PC-9 (cell line): Measurements from ENCODE around the gene SETD1B. TPM values are rescaled to one million over a fixed set of nuclear protein-coding genes. Genes with fewer than 3 reads are reported as not detected.

Experiments used
- BruUV-seq: library from RNA; stranded (reverse); fragments of 400-500 nt; replicated peaks from 2 replicates; lab custom pipeline; 2021; lab: Mats Ljungman, UMichigan
- CTCF ChIA-PET: fragments of 300-600 bp; sonication (Branson Sonifier 250); formaldehyde crosslinking; loops from one replicate; lab custom pipeline; 2022; ENCODE audit warnings: antibody characterized with exemption; lab: Charles Lee
- POLR2A ChIA-PET: fragments of 300-600 bp; sonication (Branson Sonifier 250); formaldehyde crosslinking; loops from one replicate; lab custom pipeline; 2022; ENCODE audit warnings: antibody characterized with exemption; ENCODE audit not compliant: unreplicated experiment; lab: Charles Lee
- DNase-seq, 2 experiments: peaks; one replicate each; pipeline versions ENCODE4 v3.0.0 to v3.0.0-alpha.2; 2015 to 2022; ENCODE audit warnings: mixed read lengths in 1 of 2
- H2AFZ ChIP-seq: fragments of 200-600 bp; sonication (generic); 2 replicates; pipeline ENCODE4 v1.8.1; 2017; ENCODE audit warnings: antibody characterized with exemption
- H3F3A ChIP-seq: fragments of 200-600 bp; sonication (generic); 2 replicates; pipeline ENCODE4 v1.8.1; 2017; ENCODE audit warnings: antibody characterized with exemption, mild to moderate bottlenecking, low read depth; ENCODE audit not compliant: insufficient read depth
- H3K27ac ChIP-seq: fragments of 200-600 bp; sonication (generic); 2 replicates; pipeline ENCODE4 v1.6.1; 2016; ENCODE audit warnings: mixed run types
- H3K27me3 ChIP-seq: fragments of 200-600 bp; sonication (generic); 2 replicates; pipeline ENCODE4 v1.6.1; 2016; ENCODE audit warnings: low read depth, mixed run types; ENCODE audit not compliant: insufficient read depth
- H3K36me3 ChIP-seq: fragments of 200-600 bp; sonication (generic); 2 replicates; pipeline ENCODE4 v1.6.1; 2016; ENCODE audit warnings: low read depth, mixed run types
- H3K4me1 ChIP-seq: fragments of 200-600 bp; sonication (generic); replicated peaks from 2 replicates; pipeline ENCODE4 v1.6.1; 2016; ENCODE audit warnings: mixed run types; ENCODE audit not compliant: insufficient read depth
- H3K4me2 ChIP-seq: fragments of 200-600 bp; sonication (generic); 2 replicates; pipeline ENCODE4 v1.6.1; 2017; ENCODE audit warnings: mixed run types
- H3K4me3 ChIP-seq: fragments of 200-600 bp; sonication (generic); 2 replicates; pipeline ENCODE4 v1.6.1; 2016; ENCODE audit warnings: mixed run types
- H3K79me2 ChIP-seq: fragments of 200-600 bp; sonication (generic); 2 replicates; pipeline ENCODE4 v1.6.1; 2017; ENCODE audit warnings: low read depth, mixed run types
- H3K9me2 ChIP-seq: fragments of 200-600 bp; sonication (generic); 2 replicates; pipeline ENCODE4 v1.8.1; 2017; ENCODE audit warnings: mild to moderate bottlenecking; ENCODE audit not compliant: insufficient read depth
- H3K9me3 ChIP-seq: fragments of 200-600 bp; sonication (generic); 2 replicates; pipeline ENCODE4 v1.8.1; 2016; ENCODE audit warnings: low read depth; ENCODE audit not compliant: insufficient read depth
- H4K20me1 ChIP-seq: fragments of 200-600 bp; sonication (generic); 2 replicates; pipeline ENCODE4 v1.8.1; 2017; ENCODE audit not compliant: insufficient read depth
- EZH2 ChIP-seq: fragments of 200-600 bp; sonication (generic); IDR thresholded peaks from 2 replicates; pipeline ENCODE4 v1.8.0; 2017; ENCODE audit warnings: antibody characterized with exemption, low read depth
- intact Hi-C: fragments of 100-400 bp; cut with micrococcal nuclease; formaldehyde crosslinking; loops from one replicate; pipeline ENCODE4 v1.10.0; 2022; ENCODE audit not compliant: unreplicated experiment
- total RNA-seq: library from RNA; stranded (reverse); gene quantifications from 2 replicates; pipeline ENCODE4 v1.2.3, GENCODE V29; 2021
- TF ChIP-seq, protein P1 (sequence below): fragments of 200-600 bp; sonication (generic); conservative IDR thresholded peaks from 2 replicates; pipeline ENCODE4 v1.6.1; 2017; ENCODE audit warnings: mixed run types, antibody characterized with exemption, mild to moderate bottlenecking, moderate library complexity

The SETD1B gene
- total RNA-seq, 1 experiment from 2014 or later = 22.6 TPM

DNA sequence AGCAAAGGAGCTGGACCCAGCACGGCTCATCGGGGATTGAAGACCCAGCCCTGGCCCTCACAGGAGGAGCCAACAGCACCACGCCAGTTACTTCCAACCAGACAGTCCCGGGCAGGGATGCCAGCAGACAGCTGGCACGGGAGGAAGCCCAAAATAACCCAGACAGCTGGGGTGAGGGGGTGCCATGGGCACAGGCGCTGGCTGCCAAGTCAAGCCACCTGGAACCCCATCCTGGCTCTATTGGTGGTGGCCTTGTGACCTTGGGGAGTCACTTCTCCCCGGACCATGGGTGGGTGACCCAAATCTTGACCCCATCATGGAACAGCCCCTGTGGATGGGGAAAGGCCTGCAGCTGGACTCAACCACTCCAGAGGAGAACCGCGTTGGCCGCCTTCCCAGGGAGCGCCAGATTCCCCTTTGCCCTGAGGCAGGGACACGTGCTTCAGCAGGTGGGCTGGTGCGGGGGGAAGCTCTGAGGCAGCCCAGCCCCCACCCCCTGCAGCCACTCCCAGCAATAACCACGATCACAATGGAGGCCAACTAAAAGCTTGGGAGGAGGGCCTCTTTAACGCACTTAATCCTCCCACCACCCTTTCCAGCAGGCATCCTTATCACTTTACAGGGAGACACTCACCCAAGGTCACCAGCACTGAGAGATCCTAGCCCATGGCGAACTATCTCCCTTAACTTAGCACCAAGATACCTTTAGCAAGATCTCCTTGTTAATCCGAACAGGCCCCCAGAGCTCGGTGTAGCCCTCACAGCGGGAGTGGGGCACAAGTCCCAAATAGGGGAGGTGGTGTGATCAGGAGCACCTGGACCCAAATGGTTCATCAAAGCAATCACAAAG lies 5.6 kb upstream of the SETD1B start:
- Histone ChIP-seq H3K27ac (peak overlapping the region; percentile 0; the same call in 1 of the 2 replicates), H3K79me2 (peaks cover 56% of the 10 kb centered on the region), H3K4me1 (peaks cover 48% of the 10 kb centered on the region), H3K36me3 (no peaks in the 10 kb centered on the region), H3K4me3 (no peak overlapping the region), H4K20me1 (no peaks in the 10 kb centered on the region), H3K9me3 (no peaks in the 10 kb centered on the region), H2AFZ (no peak overlapping the region), H3F3A (peaks cover 66% of the 10 kb centered on the region), H3K4me2 (peak overlapping the region; percentile 72), H3K9me2 (no peaks in the 10 kb centered on the region), H3K27me3 (no peaks in the 10 kb centered on the region)
- BruUV-seq = no TSS peak
- ChIA-PET CTCF (interaction anchor here (0.6 kb wide), 1 partner anchor 1930 kb away, joined by 3 read pairs; no protein-coding TSS in a partner anchor), POLR2A (interaction anchor here (0.6 kb wide), 1 partner anchor 1296 kb away, joined by 3 read pairs; no protein-coding TSS in a partner anchor)
- TF ChIP-seq, protein P1, sequence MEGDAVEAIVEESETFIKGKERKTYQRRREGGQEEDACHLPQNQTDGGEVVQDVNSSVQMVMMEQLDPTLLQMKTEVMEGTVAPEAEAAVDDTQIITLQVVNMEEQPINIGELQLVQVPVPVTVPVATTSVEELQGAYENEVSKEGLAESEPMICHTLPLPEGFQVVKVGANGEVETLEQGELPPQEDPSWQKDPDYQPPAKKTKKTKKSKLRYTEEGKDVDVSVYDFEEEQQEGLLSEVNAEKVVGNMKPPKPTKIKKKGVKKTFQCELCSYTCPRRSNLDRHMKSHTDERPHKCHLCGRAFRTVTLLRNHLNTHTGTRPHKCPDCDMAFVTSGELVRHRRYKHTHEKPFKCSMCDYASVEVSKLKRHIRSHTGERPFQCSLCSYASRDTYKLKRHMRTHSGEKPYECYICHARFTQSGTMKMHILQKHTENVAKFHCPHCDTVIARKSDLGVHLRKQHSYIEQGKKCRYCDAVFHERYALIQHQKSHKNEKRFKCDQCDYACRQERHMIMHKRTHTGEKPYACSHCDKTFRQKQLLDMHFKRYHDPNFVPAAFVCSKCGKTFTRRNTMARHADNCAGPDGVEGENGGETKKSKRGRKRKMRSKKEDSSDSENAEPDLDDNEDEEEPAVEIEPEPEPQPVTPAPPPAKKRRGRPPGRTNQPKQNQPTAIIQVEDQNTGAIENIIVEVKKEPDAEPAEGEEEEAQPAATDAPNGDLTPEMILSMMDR = no peak
- TF ChIP-seq EZH2 = no peak
- DNase-seq = no peak
- intact Hi-C loops = loop anchor here (1.0 to 10.0 kb wide), 4 partner anchors 90 to 573 kb away; partner anchors contain the start of gene PSMD9

DNA sequence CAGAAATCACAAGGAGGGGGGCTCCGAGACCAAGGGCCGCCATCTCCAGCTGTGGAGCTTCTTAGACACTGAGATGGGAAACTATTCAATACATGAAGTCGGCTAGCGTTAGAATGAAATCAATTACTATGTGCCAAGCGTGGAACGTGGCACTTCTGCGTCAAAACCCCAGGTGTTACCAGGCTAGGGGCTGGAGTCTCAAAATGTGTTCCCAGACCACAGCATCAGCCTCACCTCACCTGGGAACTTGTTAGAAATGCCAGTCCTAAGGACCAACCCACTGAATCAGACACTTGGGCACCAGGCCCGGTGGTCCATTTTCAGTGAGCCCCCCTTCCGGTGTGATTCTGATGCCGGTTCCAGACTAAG lies 5.0 kb upstream of the SETD1B start:
- peaks cover 52% of the 10 kb centered on the region for H3K79me2 ChIP-seq
- H4K20me1 ChIP-seq = no peaks in the 10 kb centered on the region
- CTCF ChIA-PET = no interaction called here
- peak overlapping the region; percentile 43; the same call in 1 of the 2 replicates for H3K27ac ChIP-seq
- POLR2A ChIA-PET = no interaction called here
- no peaks in the 10 kb centered on the region for H3K27me3 ChIP-seq
- H3F3A ChIP-seq = peaks cover 72% of the 10 kb centered on the region
- no TSS peak for BruUV-seq
- no peaks in the 10 kb centered on the region for H3K9me2 ChIP-seq
- DNase-seq = no peak
- TF ChIP-seq, protein P1 = no peak
- TF ChIP-seq EZH2 = no peak
- H3K4me2 ChIP-seq = peak overlapping the region; percentile 72
- H2AFZ ChIP-seq = no peak overlapping the region
- H3K4me1 ChIP-seq = peaks cover 48% of the 10 kb centered on the region
- intact Hi-C loops = loop anchor here (10.0 kb wide), 3 partner anchors 244 to 574 kb away; no protein-coding TSS in a partner anchor
- peak overlapping the region; percentile 38; the same call in 1 of the 2 replicates for H3K4me3 ChIP-seq
- no peaks in the 10 kb centered on the region for H3K9me3 ChIP-seq
- no peaks in the 10 kb centered on the region for H3K36me3 ChIP-seq

DNA sequence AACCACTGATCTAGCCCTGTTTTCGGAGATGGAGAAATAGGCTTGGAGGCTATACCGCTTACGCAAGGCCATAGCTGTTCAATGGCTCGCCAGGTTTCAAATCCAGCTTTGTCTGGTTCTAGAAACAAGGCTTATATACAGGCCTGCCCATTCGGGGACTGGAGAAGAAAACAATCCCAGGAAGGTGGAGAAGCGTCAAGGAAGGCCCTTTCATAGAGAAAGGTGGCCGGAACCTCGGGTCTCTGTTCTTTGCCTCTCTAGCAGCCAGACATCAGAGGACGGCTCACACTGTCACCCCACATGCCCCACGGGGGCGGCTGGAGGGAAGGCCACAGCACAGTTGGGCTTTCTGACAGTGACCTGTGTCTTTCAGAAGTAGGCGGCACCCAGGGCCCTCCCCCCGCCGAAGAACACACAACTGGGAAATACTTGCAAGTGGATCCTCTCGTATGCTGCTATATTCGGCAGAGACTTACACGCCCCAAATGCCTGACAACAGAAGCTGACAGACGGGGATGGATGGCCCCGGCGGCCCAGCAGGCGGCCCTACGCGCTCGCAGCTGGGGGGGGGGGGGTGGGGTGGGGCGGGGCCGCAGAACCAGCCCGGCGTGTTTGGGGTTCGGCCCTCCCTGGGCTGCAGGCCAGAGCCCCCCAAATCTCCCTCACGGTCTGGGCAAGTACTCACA lies 4.5 kb upstream of the SETD1B start:
- intact Hi-C loops = loop anchor here (10.0 kb wide), 3 partner anchors 244 to 574 kb away; no protein-coding TSS in a partner anchor
- TSS peak; percentile 0 for BruUV-seq
- H3K4me1 ChIP-seq = peaks cover 48% of the 10 kb centered on the region
- H3F3A ChIP-seq = peaks cover 72% of the 10 kb centered on the region
- no peaks in the 10 kb centered on the region for H3K9me2 ChIP-seq
- H3K27me3 ChIP-seq = no peaks in the 10 kb centered on the region
- no peaks in the 10 kb centered on the region for H4K20me1 ChIP-seq
- H2AFZ ChIP-seq = no peak overlapping the region
- H3K36me3 ChIP-seq = no peaks in the 10 kb centered on the region
- H3K9me3 ChIP-seq = no peaks in the 10 kb centered on the region
- TF ChIP-seq, protein P1 = no peak
- no peak for TF ChIP-seq EZH2
- ChIA-PET CTCF (interaction anchor here (0.5 kb wide), 1 partner anchor 331 kb away, joined by 3 read pairs; no protein-coding TSS in a partner anchor), POLR2A (interaction anchor here (0.6 to 0.7 kb wide), 3 partner anchors 13 to 1218 kb away, joined by 4 to 6 read pairs (median 5); partner anchors contain the start of gene POP5)
- DNase-seq = peak in 1 of 2 experiments; percentile 78
- H3K4me2 ChIP-seq = peak overlapping the region; percentile 77
- H3K79me2 ChIP-seq = peaks cover 51% of the 10 kb centered on the region
- peak overlapping the region; percentile 74; the same call in 1 of the 2 replicates for H3K4me3 ChIP-seq
- peak overlapping the region; percentile 100 for H3K27ac ChIP-seq
